Dedifferentiated amniotic fluid mesenchymal stem cell (primary cell): ENCODE data around the gene TUBA1C.
"Not testable (repeated sequence)": the region's sequence is repeated elsewhere in the genome, so short reads cannot be mapped to it uniquely, and the experiment has no call there.

Experiments used
- DNase-seq: peaks from one replicate; pipeline ENCODE4 v3.0.0-alpha.2; 2016; ENCODE audit errors: extremely low spot score

TUBA1C gene

GRCh38 chr12:49255857-49256637 is 8.8 kb upstream of the TUBA1C start:
- no peak for DNase-seq

GRCh38 chr12:49257508-49258184 is 7.2 kb upstream of the TUBA1C start:
- not testable (repeated sequence) for DNase-seq

GRCh38 chr12:49259452-49259851 is 5.4 kb upstream of the TUBA1C start:
- DNase-seq, result no peak

- peak; percentile 83 for DNase-seq
These were observed 4.7 kb upstream of the TUBA1C start for GRCh38 chr12:49260166-49260565.

- DNase-seq, result no peak
These were observed 4.1 kb upstream of the TUBA1C start for GRCh38 chr12:49260571-49261363.

GRCh38 chr12:49261721-49262120 is 3.2 kb upstream of the TUBA1C start:
- no peak for DNase-seq

- no peak for DNase-seq
These were observed 1.5 kb upstream of the TUBA1C start for GRCh38 chr12:49263400-49263763.

- no peak for DNase-seq
These were observed 413 bp upstream of the TUBA1C start for GRCh38 chr12:49264466-49264872.

- not testable (repeated sequence) for DNase-seq
These were observed 4.3 kb downstream of the TUBA1C start for GRCh38 chr12:49269191-49269590.

- DNase-seq, result no peak
These were observed 8.2 kb downstream of the TUBA1C start for GRCh38 chr12:49272790-49273725.

- DNase-seq, result no peak
These were observed 9.0 kb downstream of the TUBA1C start for GRCh38 chr12:49273726-49274395.

- DNase-seq, result no peak
These were observed 9.7 kb downstream of the TUBA1C start for GRCh38 chr12:49274396-49275069.

GRCh38 chr12:49276304-49277290 is 11.7 kb downstream of the TUBA1C start:
- DNase-seq, result no peak

- DNase-seq, result no peak
These were observed 12.6 kb downstream of the TUBA1C start for GRCh38 chr12:49277466-49277865.

GRCh38 chr12:49279706-49280159 is 14.9 kb downstream of the TUBA1C start:
- no peak for DNase-seq

GRCh38 chr12:49280545-49280944 is 15.7 kb downstream of the TUBA1C start:
- DNase-seq, result not testable (repeated sequence)

- DNase-seq, result no peak
These were observed 17.4 kb downstream of the TUBA1C start for GRCh38 chr12:49282302-49282701.

- DNase-seq, result not testable (repeated sequence)
These were observed 18.0 kb downstream of the TUBA1C start for GRCh38 chr12:49282740-49283375.
